Measurements from ENCODE around the gene PHF2.

Gene PHF2

DNA sequence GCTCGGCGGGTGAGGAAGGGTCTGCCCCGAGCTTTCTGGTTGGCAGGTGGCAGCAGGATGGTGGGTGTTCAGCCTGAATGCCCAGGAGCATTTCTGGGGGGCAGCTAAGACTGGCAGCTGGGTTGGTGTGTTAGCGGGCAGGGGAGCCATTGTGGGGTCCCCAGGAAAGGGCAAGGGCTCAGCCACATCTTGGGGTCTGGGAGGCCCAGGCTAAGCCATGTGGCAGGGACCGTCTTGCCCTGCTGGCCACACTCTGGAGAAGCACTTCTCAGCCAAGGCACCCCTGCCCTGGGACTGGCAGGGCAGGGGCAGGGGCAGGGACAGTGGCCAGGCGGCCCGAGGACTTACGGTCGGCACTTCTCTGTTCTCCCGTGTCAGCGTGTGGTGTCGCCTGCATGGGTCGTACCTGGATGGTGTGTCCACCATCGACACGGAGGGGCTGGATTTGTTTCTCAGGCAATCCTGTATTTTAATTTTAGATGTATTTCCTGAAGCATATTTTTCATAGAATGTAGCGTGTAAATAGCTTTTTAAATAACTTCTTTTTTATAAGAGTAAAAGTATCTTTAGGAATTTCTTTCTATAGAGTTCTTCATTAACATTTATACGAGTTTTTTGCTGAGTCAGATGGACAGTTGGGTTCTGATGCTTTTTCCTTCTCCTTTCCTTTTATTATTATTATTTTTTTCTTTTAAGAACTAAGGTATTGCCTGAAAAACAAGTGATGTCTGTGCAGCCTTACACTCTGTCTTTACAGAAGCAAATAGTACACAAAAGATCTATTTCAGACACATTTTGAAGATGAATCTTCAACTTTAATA is 102.0 kb downstream of the PHF2 start:
- DNase-seq (ENCODE audit: low spot score): no peak

DNA sequence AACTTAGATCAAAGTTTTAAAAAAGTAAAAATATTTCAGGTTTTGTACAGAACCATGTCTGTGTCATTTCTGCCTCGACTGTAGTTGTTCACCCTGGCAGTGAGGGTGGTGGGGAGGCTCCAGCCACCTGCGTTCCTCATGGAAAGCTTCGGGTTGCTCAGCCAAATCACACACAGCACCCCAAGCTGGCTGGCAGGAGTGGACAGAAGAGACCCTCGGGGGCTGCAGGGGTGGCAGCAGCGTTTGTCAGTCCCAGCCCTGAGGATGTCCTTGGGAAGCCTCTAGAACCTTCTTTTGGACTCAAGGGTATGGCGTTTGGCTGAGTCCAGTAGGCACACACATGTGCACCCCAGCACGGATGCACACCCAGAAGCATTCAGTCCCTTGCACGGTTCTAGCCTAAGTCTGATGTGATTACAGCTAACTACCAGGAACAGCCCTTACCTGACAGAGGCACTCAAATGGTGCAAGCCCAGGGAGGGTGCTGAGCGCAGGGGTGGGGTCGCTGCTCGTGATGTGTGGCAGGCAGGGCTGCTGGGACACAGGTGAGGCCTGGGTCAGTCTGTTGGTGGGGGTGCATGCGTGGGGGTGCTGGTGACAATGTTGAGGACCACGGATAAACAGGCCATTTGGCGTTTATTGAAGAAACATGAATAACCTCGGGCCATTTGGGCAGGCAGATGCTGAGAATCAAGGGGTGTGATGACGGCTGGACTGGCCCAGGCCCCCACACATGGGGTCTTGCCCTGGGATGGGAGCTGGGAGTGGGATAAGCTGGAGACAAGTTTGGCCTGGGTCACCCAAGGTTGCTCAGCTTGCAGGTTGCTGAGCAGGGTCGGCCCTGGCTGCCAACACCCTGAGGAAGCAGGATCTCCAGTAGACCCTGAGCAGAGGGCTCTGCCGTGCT is 103.4 kb downstream of the PHF2 start:
- DNase-seq (ENCODE audit: low spot score): peak; percentile 3

DNA sequence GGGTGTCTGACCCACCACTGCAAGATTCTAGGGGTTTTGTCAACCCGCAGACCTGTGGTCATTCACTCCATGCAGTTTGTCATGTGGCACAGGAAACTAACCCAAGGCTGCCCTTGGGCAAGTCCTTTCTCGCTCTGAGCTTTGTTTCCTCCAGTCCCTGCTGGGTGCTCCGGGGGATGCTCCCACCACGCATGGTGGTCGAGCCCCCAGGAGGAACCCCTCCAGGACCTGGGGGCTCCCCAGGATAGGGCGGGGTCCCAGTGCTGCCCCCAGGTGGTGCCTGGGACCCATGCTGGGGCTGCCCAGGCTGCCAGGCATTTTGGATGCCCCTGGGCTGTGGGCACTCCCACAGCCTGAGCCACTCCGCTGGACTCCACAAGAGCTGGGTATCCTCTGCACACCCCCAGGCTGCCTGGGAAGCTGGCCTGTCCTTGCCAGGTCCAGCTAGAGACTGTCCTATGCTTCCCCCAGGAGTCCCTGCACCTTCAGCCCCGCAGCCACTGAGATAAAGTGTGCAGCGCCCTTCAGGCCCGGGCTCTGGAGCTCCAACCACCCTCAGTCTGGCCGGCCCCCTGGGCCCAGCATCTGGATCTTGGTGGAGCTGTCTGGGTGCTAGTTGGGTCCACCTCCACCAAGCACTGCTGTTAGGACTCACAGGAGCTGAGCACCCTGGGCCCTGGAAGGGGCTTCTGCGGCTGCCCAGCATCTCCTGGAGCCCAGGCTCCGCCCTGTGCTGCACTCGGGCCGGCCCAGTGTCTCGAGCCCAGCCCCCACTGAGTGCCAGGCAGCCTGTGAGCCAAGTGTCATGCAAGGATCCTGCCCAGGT is 104.3 kb downstream of the PHF2 start:
- DNase-seq (ENCODE audit: low spot score): peak; percentile 18

DNA sequence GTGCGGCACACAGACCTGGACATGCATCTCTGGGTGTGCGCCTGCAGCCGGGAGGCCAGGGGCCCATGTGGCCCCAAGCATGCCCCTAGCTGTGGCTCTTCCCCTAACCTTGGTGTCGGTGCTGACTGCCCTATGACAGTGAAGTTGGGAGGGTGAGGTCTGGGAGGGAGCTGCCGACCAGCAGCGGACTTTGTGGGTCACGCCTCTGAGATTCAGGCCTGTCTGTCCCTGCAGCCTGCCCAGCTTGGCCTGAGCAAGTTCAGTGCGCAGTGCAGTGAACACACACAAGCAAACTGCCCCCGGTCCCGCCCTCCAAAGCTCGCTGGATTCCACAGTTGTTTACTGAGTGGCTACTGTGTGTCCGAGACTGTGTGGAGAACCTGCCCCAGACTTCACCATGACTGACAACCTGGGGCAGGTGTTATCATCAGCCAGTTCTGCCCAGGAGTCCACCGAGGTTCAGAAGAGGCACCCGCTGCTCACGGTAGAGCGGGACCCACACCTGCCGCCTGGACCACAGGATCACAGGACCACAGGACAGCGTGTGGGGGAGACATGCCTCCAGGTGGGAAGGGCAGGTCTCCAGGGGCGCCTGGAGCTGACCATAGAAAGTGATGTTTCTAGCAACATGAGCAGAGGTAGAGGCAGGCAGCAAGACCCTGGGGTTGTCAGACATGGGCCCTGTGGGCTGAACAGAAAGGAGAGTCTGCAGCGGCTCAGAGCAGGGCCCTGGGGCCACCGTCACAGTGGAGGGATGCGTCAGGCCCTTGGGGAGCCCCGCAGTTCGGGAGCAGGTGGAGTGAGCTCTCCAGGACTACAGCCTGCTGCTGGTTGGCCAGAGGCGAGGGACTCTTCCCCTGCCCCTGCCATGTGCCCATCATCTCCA is 105.1 kb downstream of the PHF2 start:
- no peak for DNase-seq (ENCODE audit: low spot score)

GRCh38 chr9:93682155-93682968 is 106.0 kb downstream of the PHF2 start:
- peak; percentile 89 for DNase-seq (ENCODE audit: low spot score)

DNA sequence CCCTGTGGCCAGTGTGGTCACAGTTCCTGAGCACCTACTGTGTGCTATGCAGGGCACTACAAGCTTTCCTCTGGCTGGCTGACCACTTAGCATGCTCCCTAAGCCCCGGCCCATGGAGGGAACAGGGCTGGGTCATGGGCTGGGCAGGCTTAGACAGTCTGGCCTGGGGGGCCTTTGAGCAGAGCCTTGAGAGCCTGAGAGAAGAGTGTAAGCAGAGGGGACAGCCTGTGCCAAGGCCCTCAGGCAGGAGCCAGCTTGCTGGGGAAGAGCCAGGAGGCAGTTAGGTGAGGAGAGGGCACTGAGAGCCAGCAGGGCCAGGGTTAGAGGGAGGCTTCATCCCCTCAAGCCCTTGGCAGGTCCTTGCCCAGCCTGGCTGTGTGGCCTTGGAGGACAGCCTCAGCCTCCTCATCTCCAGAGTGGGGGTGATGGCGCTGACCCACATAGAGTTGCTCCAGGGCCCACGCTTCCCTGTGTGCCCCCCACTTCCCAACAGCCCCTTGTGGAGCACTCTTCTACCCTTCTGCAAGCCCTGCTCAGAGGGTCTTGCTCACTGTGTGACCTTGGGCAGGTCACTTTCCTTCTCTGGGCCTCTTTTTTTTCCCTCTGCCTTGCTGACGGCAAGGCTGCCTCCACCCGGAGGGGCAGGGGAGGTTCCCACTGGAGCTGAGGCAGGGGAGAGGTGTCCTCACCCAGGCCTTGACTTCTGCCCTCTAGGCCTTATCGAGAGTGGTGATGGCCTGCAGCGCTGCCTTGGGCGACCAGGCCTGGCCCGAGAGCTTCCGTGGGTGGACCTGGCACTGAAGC is 107.1 kb downstream of the PHF2 start:
- peak; percentile 2 for DNase-seq (ENCODE audit: low spot score)

GRCh38 chr9:93684161-93684765 is 107.9 kb downstream of the PHF2 start:
- DNase-seq (ENCODE audit: low spot score): peak; percentile 1

- DNase-seq (ENCODE audit: low spot score): peak; percentile 49
These were observed 108.6 kb downstream of the PHF2 start for GRCh38 chr9:93684806-93685543.

GRCh38 chr9:93686127-93686879 is 109.9 kb downstream of the PHF2 start:
- peak; percentile 4 for DNase-seq (ENCODE audit: low spot score)

- no peak for DNase-seq (ENCODE audit: low spot score)
These were observed 110.5 kb downstream of the PHF2 start for GRCh38 chr9:93686880-93687236.

DNA sequence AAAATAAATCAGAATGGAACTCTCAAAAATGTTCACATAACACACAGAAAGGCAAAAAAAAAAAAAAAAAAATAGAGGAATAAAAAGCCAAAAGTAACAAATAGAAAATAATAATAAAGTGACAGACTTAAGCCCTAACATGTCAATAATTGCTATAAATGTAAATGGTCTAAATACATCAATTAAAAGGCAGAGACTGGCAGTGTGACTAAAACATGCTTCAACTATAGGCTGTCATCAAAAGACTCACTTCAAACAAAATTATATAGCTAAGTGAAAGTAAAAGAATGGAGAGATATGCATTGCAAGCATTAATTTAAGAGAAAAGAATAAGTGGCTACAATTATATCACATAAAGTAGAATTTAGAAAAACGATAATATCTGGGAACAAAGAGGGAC is 114.2 kb downstream of the PHF2 start:
- no peak for DNase-seq (ENCODE audit: low spot score)

GRCh38 chr9:93693129-93693528 is 116.7 kb downstream of the PHF2 start:
- DNase-seq (ENCODE audit: low spot score): no peak

GRCh38 chr9:93697352-93698139 is 121.2 kb downstream of the PHF2 start:
- no peak for DNase-seq (ENCODE audit: low spot score)

GRCh38 chr9:93698140-93698908 is 121.9 kb downstream of the PHF2 start:
- DNase-seq (ENCODE audit: low spot score): no peak

- no peak for DNase-seq (ENCODE audit: low spot score)
These were observed 123.3 kb downstream of the PHF2 start for GRCh38 chr9:93699650-93700049.

All from iPS-NIHi11 (cell line).